K562 (cell line): ENCODE measurements around the gene ICA1L. TPM values are rescaled to one million over a fixed set of nuclear protein-coding genes. Genes with fewer than 3 reads are reported as not detected.

Experiments
- E2F6 ChIP-seq, 2 experiments: IDR thresholded peaks; 2 replicates each; pipeline ENCODE4 v1.6.1; 2011; ENCODE audit warnings: borderline replicate concordance in 1 of 2, control low read depth in 1 of 2, low read depth in 1 of 2, low read length in 1 of 2, mild to moderate bottlenecking in 1 of 2, mixed read lengths in 1 of 2, moderate library complexity in 1 of 2; ENCODE audit not compliant: insufficient read depth in 1 of 2, insufficient read length in 1 of 2, poor library complexity in 1 of 2, severe bottlenecking in 1 of 2; ENCODE audit errors: extremely low read depth in 1 of 2
- JUND ChIP-seq, 2 experiments: IDR thresholded peaks; 2 replicates in 1 of 2; 3 replicates in 1 of 2; pipeline ENCODE4 v1.6.1; 2011; ENCODE audit warnings: borderline replicate concordance in 2 of 2, low read depth in 2 of 2, low read length in 2 of 2, improper control_type of control experiment in 1 of 2, missing biosample characterization in 1 of 2, missing genetic modification characterization in 1 of 2, missing genetic modification reagents in 1 of 2
- NFRKB ChIP-seq: fragments of 450-650 bp; IDR thresholded peaks from 2 replicates; pipeline ENCODE4 v1.6.1; 2016; ENCODE audit warnings: low read depth
- POLR3A ChIP-seq: IDR thresholded peaks from 2 replicates; pipeline ENCODE4 v1.6.1; 2011; ENCODE audit warnings: borderline replicate concordance, mild to moderate bottlenecking, moderate library complexity; ENCODE audit not compliant: insufficient read length, insufficient read depth; ENCODE audit errors: extremely low read depth
- TOE1 ChIP-seq, 2 experiments: fragments of 450-650 bp in 1 of 2; sonication (generic) in 1 of 2; formaldehyde crosslinking in 1 of 2; IDR thresholded peaks; 2 replicates each; pipeline versions ENCODE4 v1.7.1 to v1.8.0; 2016 to 2022; ENCODE audit warnings: borderline replicate concordance in 2 of 2, mild to moderate bottlenecking in 2 of 2, antibody characterized with exemption in 1 of 2, inconsistent platforms in 1 of 2, low read depth in 1 of 2, missing genetic modification reagents in 1 of 2, moderate library complexity in 1 of 2
- ZNF143 ChIP-seq: sonication (generic); formaldehyde crosslinking; IDR thresholded peaks from 2 replicates; pipeline ENCODE4 v1.9.0; 2022; ENCODE audit warnings: mild to moderate bottlenecking, missing genetic modification reagents
- ZNF583 ChIP-seq: fragments of 250-450 bp; sonication (Bioruptor Pico); IDR thresholded peaks from 2 replicates; pipeline ENCODE4 v1.4.0; 2020
- polyA plus RNA-seq, 8 experiments: library from polyadenylated mRNA; depleted of rRNA in 4 of 8; stranded (reverse) in 5 of 8; unstranded in 3 of 8; fragments of >200 nt; fragmentation: Nextera tagmentation in 2 of 8; fragmentation: Illumina TruSeq in 1 of 8; extraction: Ambion mirVana in 2 of 8; extraction: Trizol in 1 of 8; gene quantifications; 2 replicates each; pipeline versions ENCODE4 v1.2.1 to v1.2.3, GENCODE V29; 2011 to 2014; ENCODE audit warnings: inconsistent platforms in 1 of 8, missing spikeins in 1 of 8
- total RNA-seq, 7 experiments: library from RNA; depleted of rRNA in 6 of 7; stranded (reverse); fragments of >200 nt in 6 of 7; fragmentation: Illumina TruSeq in 2 of 7; extraction: Trizol in 2 of 7; gene quantifications; 2 replicates each; pipeline versions ENCODE4 v1.2.1 to v1.2.3, GENCODE V29; 2011 to 2021; ENCODE audit warnings: low replicate concordance in 1 of 7
- TF ChIP-seq, protein P1 (sequence below): fragments of 450-650 bp; IDR thresholded peaks from 2 replicates; pipeline ENCODE4 v1.6.1; 2016; ENCODE audit warnings: mild to moderate bottlenecking, moderate library complexity
- TF ChIP-seq, protein P2 (sequence below), 2 experiments: fragments of 450-650 bp; IDR thresholded peaks; 2 replicates each; pipeline ENCODE4 v1.6.1; 2016

Gene ICA1L
- total and polyA plus RNA-seq, 9 of the 15 experiments (the other 6 are each of a cell fraction or from before 2014, with no cell fraction given), result 0.57 to 1.7 (median 1.1) TPM

DNA sequence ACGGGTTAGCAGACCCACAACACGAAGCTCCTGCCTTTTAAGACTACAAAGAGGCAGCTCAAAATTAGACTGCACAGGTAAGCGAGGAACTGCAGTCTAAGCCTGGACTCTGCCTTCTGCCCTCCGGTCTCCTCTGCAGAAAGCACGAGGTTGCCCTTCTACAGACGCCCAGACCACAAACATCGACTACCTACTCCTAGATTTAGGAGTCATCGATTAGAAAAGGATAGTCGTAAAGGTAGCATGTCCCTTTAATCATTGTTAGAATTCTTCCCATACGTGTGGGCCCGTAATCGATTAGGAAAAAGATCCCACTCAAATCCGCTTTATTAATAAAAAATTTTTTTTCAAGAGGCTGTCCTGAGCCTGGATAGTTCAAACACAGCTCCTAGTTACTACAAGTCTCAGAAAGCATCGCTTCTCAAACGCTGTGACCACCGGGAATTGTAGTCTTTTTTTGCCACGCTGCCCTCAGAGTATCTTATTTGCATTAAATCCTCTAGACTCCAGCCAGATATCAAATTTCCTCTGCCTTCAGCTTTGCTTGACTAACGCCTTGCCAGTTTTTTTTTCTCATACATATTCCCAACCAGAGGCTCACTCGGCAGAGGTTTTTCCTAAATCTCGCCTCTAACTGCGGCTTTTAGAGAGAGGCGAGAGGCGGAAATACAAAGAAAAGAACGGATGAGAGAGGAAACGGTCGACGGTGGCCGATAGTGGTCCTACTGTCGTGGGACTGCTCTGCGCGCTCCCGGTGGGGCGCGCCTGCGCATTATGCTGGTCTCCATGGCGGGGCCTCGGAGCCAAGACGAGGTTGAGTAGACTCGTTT lies 40.2 kb upstream of the ICA1L start, which contains the start of the genes CARF and WDR12 (continued):
- TF ChIP-seq, protein P1, sequence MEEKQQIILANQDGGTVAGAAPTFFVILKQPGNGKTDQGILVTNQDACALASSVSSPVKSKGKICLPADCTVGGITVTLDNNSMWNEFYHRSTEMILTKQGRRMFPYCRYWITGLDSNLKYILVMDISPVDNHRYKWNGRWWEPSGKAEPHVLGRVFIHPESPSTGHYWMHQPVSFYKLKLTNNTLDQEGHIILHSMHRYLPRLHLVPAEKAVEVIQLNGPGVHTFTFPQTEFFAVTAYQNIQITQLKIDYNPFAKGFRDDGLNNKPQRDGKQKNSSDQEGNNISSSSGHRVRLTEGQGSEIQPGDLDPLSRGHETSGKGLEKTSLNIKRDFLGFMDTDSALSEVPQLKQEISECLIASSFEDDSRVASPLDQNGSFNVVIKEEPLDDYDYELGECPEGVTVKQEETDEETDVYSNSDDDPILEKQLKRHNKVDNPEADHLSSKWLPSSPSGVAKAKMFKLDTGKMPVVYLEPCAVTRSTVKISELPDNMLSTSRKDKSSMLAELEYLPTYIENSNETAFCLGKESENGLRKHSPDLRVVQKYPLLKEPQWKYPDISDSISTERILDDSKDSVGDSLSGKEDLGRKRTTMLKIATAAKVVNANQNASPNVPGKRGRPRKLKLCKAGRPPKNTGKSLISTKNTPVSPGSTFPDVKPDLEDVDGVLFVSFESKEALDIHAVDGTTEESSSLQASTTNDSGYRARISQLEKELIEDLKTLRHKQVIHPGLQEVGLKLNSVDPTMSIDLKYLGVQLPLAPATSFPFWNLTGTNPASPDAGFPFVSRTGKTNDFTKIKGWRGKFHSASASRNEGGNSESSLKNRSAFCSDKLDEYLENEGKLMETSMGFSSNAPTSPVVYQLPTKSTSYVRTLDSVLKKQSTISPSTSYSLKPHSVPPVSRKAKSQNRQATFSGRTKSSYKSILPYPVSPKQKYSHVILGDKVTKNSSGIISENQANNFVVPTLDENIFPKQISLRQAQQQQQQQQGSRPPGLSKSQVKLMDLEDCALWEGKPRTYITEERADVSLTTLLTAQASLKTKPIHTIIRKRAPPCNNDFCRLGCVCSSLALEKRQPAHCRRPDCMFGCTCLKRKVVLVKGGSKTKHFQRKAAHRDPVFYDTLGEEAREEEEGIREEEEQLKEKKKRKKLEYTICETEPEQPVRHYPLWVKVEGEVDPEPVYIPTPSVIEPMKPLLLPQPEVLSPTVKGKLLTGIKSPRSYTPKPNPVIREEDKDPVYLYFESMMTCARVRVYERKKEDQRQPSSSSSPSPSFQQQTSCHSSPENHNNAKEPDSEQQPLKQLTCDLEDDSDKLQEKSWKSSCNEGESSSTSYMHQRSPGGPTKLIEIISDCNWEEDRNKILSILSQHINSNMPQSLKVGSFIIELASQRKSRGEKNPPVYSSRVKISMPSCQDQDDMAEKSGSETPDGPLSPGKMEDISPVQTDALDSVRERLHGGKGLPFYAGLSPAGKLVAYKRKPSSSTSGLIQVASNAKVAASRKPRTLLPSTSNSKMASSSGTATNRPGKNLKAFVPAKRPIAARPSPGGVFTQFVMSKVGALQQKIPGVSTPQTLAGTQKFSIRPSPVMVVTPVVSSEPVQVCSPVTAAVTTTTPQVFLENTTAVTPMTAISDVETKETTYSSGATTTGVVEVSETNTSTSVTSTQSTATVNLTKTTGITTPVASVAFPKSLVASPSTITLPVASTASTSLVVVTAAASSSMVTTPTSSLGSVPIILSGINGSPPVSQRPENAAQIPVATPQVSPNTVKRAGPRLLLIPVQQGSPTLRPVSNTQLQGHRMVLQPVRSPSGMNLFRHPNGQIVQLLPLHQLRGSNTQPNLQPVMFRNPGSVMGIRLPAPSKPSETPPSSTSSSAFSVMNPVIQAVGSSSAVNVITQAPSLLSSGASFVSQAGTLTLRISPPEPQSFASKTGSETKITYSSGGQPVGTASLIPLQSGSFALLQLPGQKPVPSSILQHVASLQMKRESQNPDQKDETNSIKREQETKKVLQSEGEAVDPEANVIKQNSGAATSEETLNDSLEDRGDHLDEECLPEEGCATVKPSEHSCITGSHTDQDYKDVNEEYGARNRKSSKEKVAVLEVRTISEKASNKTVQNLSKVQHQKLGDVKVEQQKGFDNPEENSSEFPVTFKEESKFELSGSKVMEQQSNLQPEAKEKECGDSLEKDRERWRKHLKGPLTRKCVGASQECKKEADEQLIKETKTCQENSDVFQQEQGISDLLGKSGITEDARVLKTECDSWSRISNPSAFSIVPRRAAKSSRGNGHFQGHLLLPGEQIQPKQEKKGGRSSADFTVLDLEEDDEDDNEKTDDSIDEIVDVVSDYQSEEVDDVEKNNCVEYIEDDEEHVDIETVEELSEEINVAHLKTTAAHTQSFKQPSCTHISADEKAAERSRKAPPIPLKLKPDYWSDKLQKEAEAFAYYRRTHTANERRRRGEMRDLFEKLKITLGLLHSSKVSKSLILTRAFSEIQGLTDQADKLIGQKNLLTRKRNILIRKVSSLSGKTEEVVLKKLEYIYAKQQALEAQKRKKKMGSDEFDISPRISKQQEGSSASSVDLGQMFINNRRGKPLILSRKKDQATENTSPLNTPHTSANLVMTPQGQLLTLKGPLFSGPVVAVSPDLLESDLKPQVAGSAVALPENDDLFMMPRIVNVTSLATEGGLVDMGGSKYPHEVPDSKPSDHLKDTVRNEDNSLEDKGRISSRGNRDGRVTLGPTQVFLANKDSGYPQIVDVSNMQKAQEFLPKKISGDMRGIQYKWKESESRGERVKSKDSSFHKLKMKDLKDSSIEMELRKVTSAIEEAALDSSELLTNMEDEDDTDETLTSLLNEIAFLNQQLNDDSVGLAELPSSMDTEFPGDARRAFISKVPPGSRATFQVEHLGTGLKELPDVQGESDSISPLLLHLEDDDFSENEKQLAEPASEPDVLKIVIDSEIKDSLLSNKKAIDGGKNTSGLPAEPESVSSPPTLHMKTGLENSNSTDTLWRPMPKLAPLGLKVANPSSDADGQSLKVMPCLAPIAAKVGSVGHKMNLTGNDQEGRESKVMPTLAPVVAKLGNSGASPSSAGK, result peak; percentile 68
- TF ChIP-seq JUND (IDR thresholded peaks at IDR 0.05; ENCODE audit: borderline replicate concordance, low read depth, low read length), result peak; percentile 15; the same call in 1 of the 2 replicates
- no peak for TF ChIP-seq JUND (tag; IDR thresholded peaks at IDR 0.05; ENCODE audit: borderline replicate concordance, low read depth, low read length)
- TF ChIP-seq, protein P2, sequence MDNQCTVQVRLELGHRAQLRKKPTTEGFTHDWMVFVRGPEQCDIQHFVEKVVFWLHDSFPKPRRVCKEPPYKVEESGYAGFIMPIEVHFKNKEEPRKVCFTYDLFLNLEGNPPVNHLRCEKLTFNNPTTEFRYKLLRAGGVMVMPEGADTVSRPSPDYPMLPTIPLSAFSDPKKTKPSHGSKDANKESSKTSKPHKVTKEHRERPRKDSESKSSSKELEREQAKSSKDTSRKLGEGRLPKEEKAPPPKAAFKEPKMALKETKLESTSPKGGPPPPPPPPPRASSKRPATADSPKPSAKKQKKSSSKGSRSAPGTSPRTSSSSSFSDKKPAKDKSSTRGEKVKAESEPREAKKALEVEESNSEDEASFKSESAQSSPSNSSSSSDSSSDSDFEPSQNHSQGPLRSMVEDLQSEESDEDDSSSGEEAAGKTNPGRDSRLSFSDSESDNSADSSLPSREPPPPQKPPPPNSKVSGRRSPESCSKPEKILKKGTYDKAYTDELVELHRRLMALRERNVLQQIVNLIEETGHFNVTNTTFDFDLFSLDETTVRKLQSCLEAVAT (IDR thresholded peaks at IDR 0.05), result peak in 1 of 2 experiments; percentile 100; a peak in 2 of 4 replicates
- TF ChIP-seq ZNF143 (CRISPR knock-in tag), result peak; percentile 79
- TF ChIP-seq POLR3A, result no peak
- TF ChIP-seq E2F6 (IDR thresholded peaks at IDR 0.05; ENCODE audit: borderline replicate concordance in 1 of 2, extremely low read depth in 1 of 2, insufficient read depth in 1 of 2, insufficient read length in 1 of 2, low read depth in 1 of 2, low read length in 1 of 2, poor library complexity in 1 of 2, severe bottlenecking in 1 of 2), result peak in 1 of 2 experiments; percentile 46
- TF ChIP-seq NFRKB, result 0 out of 2 replicates have a peak, but pooled peaks have one; percentile 31
- TF ChIP-seq ZNF583 (CRISPR knock-in tag), result no peak
- peak; percentile 12; the same call in 1 of the 2 replicates for TF ChIP-seq TOE1 (IDR thresholded peaks at IDR 0.05; ENCODE audit: borderline replicate concordance)
- no peak for TF ChIP-seq TOE1 (CRISPR knock-in tag; IDR thresholded peaks at IDR 0.05; ENCODE audit: borderline replicate concordance, low read depth)
